Measurements from ENCODE around the gene KXD1. TPM values are rescaled to one million over a fixed set of nuclear protein-coding genes. Genes with fewer than 3 reads are reported as not detected.

Gene KXD1
- total and polyA plus RNA-seq, 2 donors (not counting 1 experiment from before 2014, with no cell fraction given) = 63.3 to 108 TPM

- TF ChIP-seq EZH2 (IDR thresholded peaks at IDR 0.05; ENCODE audit: low read length, missing control alignments) = no peak
- TF ChIP-seq, protein P1, sequence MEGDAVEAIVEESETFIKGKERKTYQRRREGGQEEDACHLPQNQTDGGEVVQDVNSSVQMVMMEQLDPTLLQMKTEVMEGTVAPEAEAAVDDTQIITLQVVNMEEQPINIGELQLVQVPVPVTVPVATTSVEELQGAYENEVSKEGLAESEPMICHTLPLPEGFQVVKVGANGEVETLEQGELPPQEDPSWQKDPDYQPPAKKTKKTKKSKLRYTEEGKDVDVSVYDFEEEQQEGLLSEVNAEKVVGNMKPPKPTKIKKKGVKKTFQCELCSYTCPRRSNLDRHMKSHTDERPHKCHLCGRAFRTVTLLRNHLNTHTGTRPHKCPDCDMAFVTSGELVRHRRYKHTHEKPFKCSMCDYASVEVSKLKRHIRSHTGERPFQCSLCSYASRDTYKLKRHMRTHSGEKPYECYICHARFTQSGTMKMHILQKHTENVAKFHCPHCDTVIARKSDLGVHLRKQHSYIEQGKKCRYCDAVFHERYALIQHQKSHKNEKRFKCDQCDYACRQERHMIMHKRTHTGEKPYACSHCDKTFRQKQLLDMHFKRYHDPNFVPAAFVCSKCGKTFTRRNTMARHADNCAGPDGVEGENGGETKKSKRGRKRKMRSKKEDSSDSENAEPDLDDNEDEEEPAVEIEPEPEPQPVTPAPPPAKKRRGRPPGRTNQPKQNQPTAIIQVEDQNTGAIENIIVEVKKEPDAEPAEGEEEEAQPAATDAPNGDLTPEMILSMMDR (conservative IDR thresholded peaks at IDR 0.05 in 1 of 2, IDR thresholded peaks at IDR 0.05 in 1 of 2; ENCODE audit: low read depth in 1 of 2, low read length in 2 of 2) = peak; percentile 37 to 62
- Histone ChIP-seq H3K36me3 (ENCODE audit: control insufficient read depth, insufficient read depth, low read length) (peaks cover 3% of the 10 kb centered on the region), H3K4me2 (ENCODE audit: extremely low read depth, insufficient read depth, low read length) (peak overlapping the region; percentile 85), H3K4me3 (replicated peaks in 1 of 4; ENCODE audit: control extremely low read depth in 1 of 4, insufficient read depth in 1 of 4, low read depth in 3 of 4, low read length in 4 of 4) (peak overlapping the region in 3 of 4 experiments; percentile 16 to 53 (median 38)), H3K79me2 (ENCODE audit: control insufficient read depth, insufficient read depth, low read length) (no peaks in the 10 kb centered on the region), H4K20me1 (ENCODE audit: control insufficient read depth, extremely low read depth, insufficient read depth, low read length) (no peaks in the 10 kb centered on the region), H3K27ac (ENCODE audit: insufficient read depth, low read length) (no peak overlapping the region), H3K9ac (ENCODE audit: insufficient read depth, low read length) (no peak overlapping the region), H2AFZ (ENCODE audit: low read length) (no peak overlapping the region), H3K9me3 (ENCODE audit: control insufficient read depth, insufficient read depth, low read depth, low read length) (no peaks in the 10 kb centered on the region), H3K27me3 (ENCODE audit: control insufficient read depth, insufficient read depth, low read length) (no peaks in the 10 kb centered on the region), H3K4me1 (ENCODE audit: control insufficient read depth, extremely low read depth, insufficient read depth, low read length) (peaks cover 2% of the 10 kb centered on the region)
- DNase-seq (ENCODE audit: low read depth in 2 of 2) = peak; percentile 72 to 73
These were observed 36.6 kb downstream of the KXD1 start for GRCh38 chr19:18594096-18594823.

DNA sequence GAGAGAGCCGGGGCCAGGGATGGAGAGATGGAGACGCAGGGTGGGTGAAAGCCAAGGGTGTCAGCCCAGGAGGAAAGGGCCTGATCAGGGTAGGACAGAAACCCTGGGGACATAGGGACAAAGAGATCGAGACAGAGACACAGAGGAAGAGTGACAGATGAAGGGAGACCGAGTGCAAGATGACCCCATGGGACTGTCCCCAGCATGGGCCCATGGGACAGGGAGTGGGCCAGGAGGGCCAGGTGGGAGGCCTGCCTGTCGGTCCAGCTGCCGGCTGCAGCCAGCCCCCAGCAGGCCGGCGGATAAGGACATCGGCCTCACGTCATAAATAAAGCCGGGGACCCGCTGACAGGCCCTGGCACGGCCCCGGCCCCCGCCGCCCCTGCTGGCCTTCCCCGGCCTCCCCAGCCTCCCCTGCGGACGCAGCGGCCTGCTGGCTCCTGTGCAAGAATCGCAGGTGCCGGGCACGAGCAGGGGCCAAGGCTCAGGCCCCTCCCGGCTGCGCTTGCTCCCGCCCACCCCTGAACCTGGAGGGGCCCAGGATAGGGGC, 37.2 kb downstream of the KXD1 start:
- no peak overlapping the region for H3K9ac ChIP-seq (ENCODE audit: insufficient read depth, low read length)

DNA sequence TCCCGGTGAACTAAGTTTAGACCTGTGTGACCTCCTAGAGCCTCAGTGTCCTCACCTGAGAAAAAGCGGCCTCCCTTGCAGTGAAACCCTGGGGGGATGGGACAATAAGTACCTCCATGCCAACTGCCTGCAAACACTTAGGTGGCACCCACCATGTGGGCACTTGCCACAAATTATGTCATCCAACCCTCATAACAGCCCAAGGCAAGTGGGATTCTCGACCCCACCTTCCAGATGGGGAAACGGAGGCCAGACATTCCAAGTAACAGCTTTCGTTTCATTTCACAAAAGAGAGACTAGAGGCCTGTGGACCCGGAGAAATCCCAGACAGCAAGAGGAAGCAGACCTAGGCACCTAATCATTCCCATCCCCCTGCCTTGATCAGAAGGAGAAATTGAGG, 37.8 kb downstream of the KXD1 start:
- Histone ChIP-seq H3K27me3 (ENCODE audit: control insufficient read depth, insufficient read depth, low read length) (no peaks in the 10 kb centered on the region), H3K9me3 (ENCODE audit: control insufficient read depth, insufficient read depth, low read depth, low read length) (no peaks in the 10 kb centered on the region), H2AFZ (ENCODE audit: low read length) (no peak overlapping the region), H3K4me1 (ENCODE audit: control insufficient read depth, extremely low read depth, insufficient read depth, low read length) (no peaks in the 10 kb centered on the region), H3K79me2 (ENCODE audit: control insufficient read depth, insufficient read depth, low read length) (no peaks in the 10 kb centered on the region), H3K9ac (ENCODE audit: insufficient read depth, low read length) (no peak overlapping the region), H3K27ac (ENCODE audit: insufficient read depth, low read length) (no peak overlapping the region), H3K4me3 (replicated peaks in 1 of 4; ENCODE audit: control extremely low read depth in 1 of 4, insufficient read depth in 1 of 4, low read depth in 3 of 4, low read length in 4 of 4) (no peak overlapping the region), H3K4me2 (ENCODE audit: extremely low read depth, insufficient read depth, low read length) (no peak overlapping the region), H4K20me1 (ENCODE audit: control insufficient read depth, extremely low read depth, insufficient read depth, low read length) (no peaks in the 10 kb centered on the region), H3K36me3 (ENCODE audit: control insufficient read depth, insufficient read depth, low read length) (peaks cover 3% of the 10 kb centered on the region)
- no peak for TF ChIP-seq EZH2 (IDR thresholded peaks at IDR 0.05; ENCODE audit: low read length, missing control alignments)
- TF ChIP-seq, protein P1 (conservative IDR thresholded peaks at IDR 0.05 in 1 of 2, IDR thresholded peaks at IDR 0.05 in 1 of 2; ENCODE audit: low read depth in 1 of 2, low read length in 2 of 2) = no peak
- no peak for DNase-seq (ENCODE audit: low read depth in 2 of 2)

More for the DNA sequence above, 37.2 kb downstream of the KXD1 start:
- Histone ChIP-seq H3K27ac (ENCODE audit: insufficient read depth, low read length) (no peak overlapping the region), H3K36me3 (ENCODE audit: control insufficient read depth, insufficient read depth, low read length) (peaks cover 3% of the 10 kb centered on the region), H3K9me3 (ENCODE audit: control insufficient read depth, insufficient read depth, low read depth, low read length) (no peaks in the 10 kb centered on the region), H3K4me1 (ENCODE audit: control insufficient read depth, extremely low read depth, insufficient read depth, low read length) (no peaks in the 10 kb centered on the region), H2AFZ (ENCODE audit: low read length) (no peak overlapping the region), H3K4me3 (replicated peaks in 1 of 4; ENCODE audit: control extremely low read depth in 1 of 4, insufficient read depth in 1 of 4, low read depth in 3 of 4, low read length in 4 of 4) (peak overlapping the region in 3 of 4 experiments; percentile 16 to 53 (median 38)), H3K79me2 (ENCODE audit: control insufficient read depth, insufficient read depth, low read length) (no peaks in the 10 kb centered on the region), H3K27me3 (ENCODE audit: control insufficient read depth, insufficient read depth, low read length) (no peaks in the 10 kb centered on the region), H4K20me1 (ENCODE audit: control insufficient read depth, extremely low read depth, insufficient read depth, low read length) (no peaks in the 10 kb centered on the region), H3K4me2 (ENCODE audit: extremely low read depth, insufficient read depth, low read length) (peak overlapping the region; percentile 85)
- TF ChIP-seq, protein P1 (conservative IDR thresholded peaks at IDR 0.05 in 1 of 2, IDR thresholded peaks at IDR 0.05 in 1 of 2; ENCODE audit: low read depth in 1 of 2, low read length in 2 of 2) = no peak
- no peak for TF ChIP-seq EZH2 (IDR thresholded peaks at IDR 0.05; ENCODE audit: low read length, missing control alignments)
- DNase-seq (ENCODE audit: low read depth in 2 of 2) = no peak
